Measurements from ENCODE around the gene ATP10A.
A peak's percentile ranks its signal among the peaks of the same experiment; 100 is the strongest.

Gene ATP10A

DNA sequence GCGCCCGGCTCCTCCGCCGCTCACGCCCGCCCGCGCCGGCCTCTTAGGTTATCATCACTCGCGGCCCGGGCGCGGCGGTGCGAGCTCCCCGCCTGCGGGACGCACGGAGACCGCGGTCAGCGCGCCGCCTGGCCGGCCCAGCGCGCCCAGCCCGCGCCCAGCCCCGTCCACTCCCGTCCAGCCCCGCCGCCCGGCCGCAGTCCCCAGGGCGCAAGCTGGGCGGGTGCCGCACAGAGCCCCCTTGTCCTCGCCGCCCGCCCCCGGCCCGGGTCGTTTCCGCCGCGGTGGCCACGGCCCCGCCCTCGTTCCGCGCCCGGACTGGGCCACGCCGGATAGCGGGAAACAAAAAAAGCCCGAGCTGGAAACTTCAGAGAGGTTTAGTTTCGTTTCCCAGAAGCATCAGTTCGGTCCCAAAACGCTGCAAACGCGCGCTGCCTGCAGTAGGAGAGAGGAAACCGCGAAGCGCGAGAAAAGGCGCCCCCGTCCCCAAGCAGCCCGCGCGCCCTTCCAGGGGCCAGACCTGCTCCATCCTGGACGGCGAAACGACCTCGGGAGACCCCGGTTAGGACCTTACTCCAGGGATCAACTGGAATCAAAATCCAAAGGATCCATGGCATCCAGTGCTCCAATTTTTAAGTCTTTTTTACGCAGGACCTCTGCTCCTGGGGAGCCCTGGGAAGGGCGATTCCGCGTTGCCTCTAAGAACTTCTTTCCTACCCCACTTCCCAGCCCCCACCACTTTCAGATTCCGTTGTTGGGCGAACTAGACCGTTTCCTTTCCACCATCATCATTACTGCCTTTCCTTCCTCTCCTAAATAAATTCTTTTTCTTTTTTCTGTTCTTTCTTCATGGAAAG lies at the start of gene ATP10A:
Gene ATP10A, minus strand, starts transcription at position 217 of the 857 bp plus-strand sequence. CDS start 231 bp downstream, outside the sequence.
- Mint-ChIP-seq H3K4me1 (ENCODE audit: low read depth) (peaks cover 27% of the 10 kb centered on the region), H3K27me3 (ENCODE audit: low read depth) (peaks cover 3% of the 10 kb centered on the region), H3K27ac (peak within 1 kb of the TSS; percentile 94), H3K4me3 (peak within 1 kb of the TSS; percentile 90), H3K9me3 (no peaks in the 10 kb centered on the region), H3K36me3 (ENCODE audit: low read depth) (peaks cover 30% of the 10 kb centered on the region)
- peak; percentile 73 for DNase-seq (ENCODE audit: low spot score)

- peaks cover 6% of the 10 kb centered on the region for H3K27me3 Mint-ChIP-seq (ENCODE audit: low read depth)
- H3K9me3 Mint-ChIP-seq: no peaks in the 10 kb centered on the region
- H3K36me3 Mint-ChIP-seq (ENCODE audit: low read depth): no peaks in the 10 kb centered on the region
- H3K27ac Mint-ChIP-seq: no peak overlapping the region
- no peaks in the 10 kb centered on the region for H3K4me1 Mint-ChIP-seq (ENCODE audit: low read depth)
- H3K4me3 Mint-ChIP-seq: no peak overlapping the region
- no peak for DNase-seq (ENCODE audit: low spot score)
These were observed 48.9 kb upstream of the ATP10A start for GRCh38 chr15:25912035-25912434.

GRCh38 chr15:25910832-25911231 lies 47.7 kb upstream of the ATP10A start:
- Mint-ChIP-seq H3K4me3 (no peak overlapping the region), H3K27me3 (ENCODE audit: low read depth) (no peaks in the 10 kb centered on the region), H3K27ac (no peak overlapping the region), H3K9me3 (no peaks in the 10 kb centered on the region), H3K4me1 (ENCODE audit: low read depth) (no peaks in the 10 kb centered on the region), H3K36me3 (ENCODE audit: low read depth) (no peaks in the 10 kb centered on the region)
- no peak for DNase-seq (ENCODE audit: low spot score)

DNA sequence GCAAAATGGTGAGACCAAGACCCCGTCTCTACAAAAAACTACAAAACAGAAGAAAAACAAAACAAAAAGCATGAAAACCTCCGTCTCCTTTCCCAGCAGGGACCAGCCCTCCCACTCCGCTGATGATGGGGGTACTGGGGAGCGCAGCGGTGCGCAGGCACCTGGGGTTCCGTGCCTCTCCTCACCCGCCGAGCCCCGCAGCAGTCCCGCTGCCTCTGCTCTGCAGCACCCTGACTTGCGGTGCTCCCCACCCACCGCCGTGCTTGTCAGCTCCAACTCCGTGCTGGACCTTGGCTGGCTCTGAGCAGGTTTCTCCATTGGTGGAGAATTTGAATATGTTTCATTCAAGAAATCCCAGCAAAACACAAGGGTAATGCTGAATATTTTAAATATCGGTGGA lies 46.7 kb upstream of the ATP10A start:
- Mint-ChIP-seq H3K27me3 (ENCODE audit: low read depth) (no peaks in the 10 kb centered on the region), H3K9me3 (no peaks in the 10 kb centered on the region), H3K36me3 (ENCODE audit: low read depth) (no peaks in the 10 kb centered on the region), H3K4me3 (no peak overlapping the region), H3K4me1 (ENCODE audit: low read depth) (no peaks in the 10 kb centered on the region), H3K27ac (no peak overlapping the region)
- DNase-seq (ENCODE audit: low spot score): no peak

- Mint-ChIP-seq H3K4me1 (ENCODE audit: low read depth) (no peaks in the 10 kb centered on the region), H3K9me3 (no peaks in the 10 kb centered on the region), H3K36me3 (ENCODE audit: low read depth) (no peaks in the 10 kb centered on the region), H3K4me3 (no peak overlapping the region), H3K27me3 (ENCODE audit: low read depth) (no peaks in the 10 kb centered on the region), H3K27ac (no peak overlapping the region)
- DNase-seq (ENCODE audit: low spot score): no peak
These were observed 46.2 kb upstream of the ATP10A start for GRCh38 chr15:25909325-25909724.

GRCh38 chr15:25905140-25905539 lies 42.0 kb upstream of the ATP10A start:
- Mint-ChIP-seq H3K9me3 (no peaks in the 10 kb centered on the region), H3K27me3 (ENCODE audit: low read depth) (no peaks in the 10 kb centered on the region), H3K36me3 (ENCODE audit: low read depth) (no peaks in the 10 kb centered on the region), H3K4me3 (no peak overlapping the region), H3K27ac (no peak overlapping the region), H3K4me1 (ENCODE audit: low read depth) (peaks cover 9% of the 10 kb centered on the region)
- peak; percentile 8 for DNase-seq (ENCODE audit: low spot score)

GRCh38 chr15:25903024-25903581 lies 40.0 kb upstream of the ATP10A start:
- Mint-ChIP-seq H3K27me3 (ENCODE audit: low read depth) (no peaks in the 10 kb centered on the region), H3K9me3 (no peaks in the 10 kb centered on the region), H3K4me3 (no peak overlapping the region), H3K36me3 (ENCODE audit: low read depth) (no peaks in the 10 kb centered on the region), H3K4me1 (ENCODE audit: low read depth) (peaks cover 9% of the 10 kb centered on the region), H3K27ac (peak overlapping the region; percentile 82)
- no peak for DNase-seq (ENCODE audit: low spot score)

- no peaks in the 10 kb centered on the region for H3K9me3 Mint-ChIP-seq
- no peak overlapping the region for H3K27ac Mint-ChIP-seq
- H3K36me3 Mint-ChIP-seq (ENCODE audit: low read depth): no peaks in the 10 kb centered on the region
- no peak overlapping the region for H3K4me3 Mint-ChIP-seq
- no peaks in the 10 kb centered on the region for H3K27me3 Mint-ChIP-seq (ENCODE audit: low read depth)
- peaks cover 9% of the 10 kb centered on the region for H3K4me1 Mint-ChIP-seq (ENCODE audit: low read depth)
- no peak for DNase-seq (ENCODE audit: low spot score)
These were observed 38.9 kb upstream of the ATP10A start for GRCh38 chr15:25901811-25902605.

DNA sequence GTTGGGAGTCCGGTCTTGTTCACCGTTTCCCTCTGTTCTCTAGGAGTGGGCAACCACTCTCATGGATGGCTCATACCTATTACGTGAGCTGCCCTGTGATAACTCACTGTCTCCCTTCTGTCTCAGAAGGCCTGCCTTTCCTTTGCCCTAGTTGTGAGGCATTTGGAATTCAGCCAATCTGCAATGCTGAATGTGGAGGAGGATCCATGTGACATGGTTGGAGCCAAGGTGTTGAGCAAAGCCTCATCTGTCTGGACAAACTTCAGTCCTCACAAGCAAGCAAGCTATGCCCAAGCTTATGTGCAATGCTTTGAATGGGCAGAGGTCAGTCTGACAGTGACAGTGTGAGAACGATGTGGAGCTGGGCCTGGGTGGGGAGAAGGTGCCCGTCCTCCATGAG lies 37.8 kb upstream of the ATP10A start:
- peaks cover 9% of the 10 kb centered on the region for H3K4me1 Mint-ChIP-seq (ENCODE audit: low read depth)
- no peaks in the 10 kb centered on the region for H3K9me3 Mint-ChIP-seq
- no peak for DNase-seq (ENCODE audit: low spot score)
- no peak overlapping the region for H3K4me3 Mint-ChIP-seq
- H3K27me3 Mint-ChIP-seq (ENCODE audit: low read depth): no peaks in the 10 kb centered on the region
- H3K36me3 Mint-ChIP-seq (ENCODE audit: low read depth): no peaks in the 10 kb centered on the region
- H3K27ac Mint-ChIP-seq: no peak overlapping the region

DNA sequence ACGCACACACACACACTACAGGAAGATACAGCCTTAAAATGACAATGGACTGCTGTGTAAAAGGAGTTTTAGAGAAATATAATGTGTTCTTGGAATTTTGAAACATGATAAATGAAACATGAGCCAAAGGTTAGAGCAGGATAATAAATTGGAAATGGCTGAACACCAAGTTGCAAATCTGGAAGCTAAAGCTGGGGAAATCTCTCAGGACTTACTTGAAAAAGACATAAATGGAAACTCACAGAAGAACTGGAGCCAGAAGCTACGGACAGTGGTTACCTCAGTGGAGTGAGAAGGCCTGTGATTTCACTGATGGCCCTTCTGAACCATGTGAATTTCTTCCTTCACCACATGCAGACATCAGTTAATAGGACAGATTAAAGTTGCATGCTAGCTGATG lies 37.3 kb upstream of the ATP10A start:
- Mint-ChIP-seq H3K36me3 (ENCODE audit: low read depth) (no peaks in the 10 kb centered on the region), H3K27ac (no peak overlapping the region), H3K4me1 (ENCODE audit: low read depth) (peaks cover 9% of the 10 kb centered on the region), H3K9me3 (no peaks in the 10 kb centered on the region), H3K27me3 (ENCODE audit: low read depth) (no peaks in the 10 kb centered on the region), H3K4me3 (no peak overlapping the region)
- no peak for DNase-seq (ENCODE audit: low spot score)

GRCh38 chr15:25899870-25900269 lies 36.7 kb upstream of the ATP10A start:
- Mint-ChIP-seq H3K27ac (no peak overlapping the region), H3K27me3 (ENCODE audit: low read depth) (no peaks in the 10 kb centered on the region), H3K36me3 (ENCODE audit: low read depth) (no peaks in the 10 kb centered on the region), H3K4me3 (no peak overlapping the region), H3K4me1 (ENCODE audit: low read depth) (peaks cover 9% of the 10 kb centered on the region), H3K9me3 (no peaks in the 10 kb centered on the region)
- no peak for DNase-seq (ENCODE audit: low spot score)

- Mint-ChIP-seq H3K4me3 (no peak overlapping the region), H3K27ac (no peak overlapping the region)
These were observed 34.5 kb upstream of the ATP10A start for GRCh38 chr15:25897658-25898057.

GRCh38 chr15:25894371-25894902 lies 31.3 kb upstream of the ATP10A start:
- no peak overlapping the region for H3K4me3 Mint-ChIP-seq
- no peak for DNase-seq (ENCODE audit: low spot score)
- no peaks in the 10 kb centered on the region for H3K9me3 Mint-ChIP-seq
- H3K27me3 Mint-ChIP-seq (ENCODE audit: low read depth): peaks cover 10% of the 10 kb centered on the region
- H3K4me1 Mint-ChIP-seq (ENCODE audit: low read depth): no peaks in the 10 kb centered on the region
- H3K36me3 Mint-ChIP-seq (ENCODE audit: low read depth): no peaks in the 10 kb centered on the region
- no peak overlapping the region for H3K27ac Mint-ChIP-seq

More at GRCh38 chr15:25897658-25898057, 34.5 kb upstream of the ATP10A start:
- no peak for DNase-seq (ENCODE audit: low spot score)
- peaks cover 3% of the 10 kb centered on the region for H3K4me1 Mint-ChIP-seq (ENCODE audit: low read depth)
- no peaks in the 10 kb centered on the region for H3K36me3 Mint-ChIP-seq (ENCODE audit: low read depth)
- H3K9me3 Mint-ChIP-seq: no peaks in the 10 kb centered on the region
- peaks cover 8% of the 10 kb centered on the region for H3K27me3 Mint-ChIP-seq (ENCODE audit: low read depth)

DNA sequence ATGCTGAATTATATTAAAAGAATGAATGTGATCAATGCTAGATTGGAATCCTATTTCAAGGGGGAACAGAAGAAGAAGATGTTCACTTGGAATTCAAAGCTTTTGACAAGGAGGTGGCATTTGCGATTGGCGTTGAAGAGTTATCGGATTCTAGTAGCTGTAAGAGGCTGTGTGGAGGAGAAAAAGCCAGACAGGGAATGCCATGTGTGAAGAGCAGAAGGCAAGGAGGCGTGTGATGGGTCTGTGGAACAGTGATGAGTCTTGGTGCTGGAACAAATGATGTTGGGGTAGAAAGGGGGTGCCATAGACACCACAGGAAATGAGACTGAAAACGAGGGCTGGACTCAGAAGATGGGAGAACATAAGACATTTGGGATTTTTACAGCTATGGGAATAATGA lies 30.5 kb upstream of the ATP10A start:
- Mint-ChIP-seq H3K27ac (no peak overlapping the region), H3K4me1 (ENCODE audit: low read depth) (no peaks in the 10 kb centered on the region), H3K27me3 (ENCODE audit: low read depth) (peaks cover 10% of the 10 kb centered on the region), H3K36me3 (ENCODE audit: low read depth) (no peaks in the 10 kb centered on the region), H3K9me3 (no peaks in the 10 kb centered on the region), H3K4me3 (no peak overlapping the region)
- DNase-seq (ENCODE audit: low spot score): no peak

Measured in T-helper 2 cell treated with Interferon-gamma antibody and Interleukin-4, amounts not matched to agents 5 μg/mL and 100 μg/mL, for 36 hours (primary cell).